EH (cell line): ENCODE results near the gene ADCY6.

Source experiments
- DNase-seq: peaks from one replicate; pipeline ENCODE4 v3.0.0-alpha.2; 2015; ENCODE audit warnings: low read depth

Gene ADCY6

DNA sequence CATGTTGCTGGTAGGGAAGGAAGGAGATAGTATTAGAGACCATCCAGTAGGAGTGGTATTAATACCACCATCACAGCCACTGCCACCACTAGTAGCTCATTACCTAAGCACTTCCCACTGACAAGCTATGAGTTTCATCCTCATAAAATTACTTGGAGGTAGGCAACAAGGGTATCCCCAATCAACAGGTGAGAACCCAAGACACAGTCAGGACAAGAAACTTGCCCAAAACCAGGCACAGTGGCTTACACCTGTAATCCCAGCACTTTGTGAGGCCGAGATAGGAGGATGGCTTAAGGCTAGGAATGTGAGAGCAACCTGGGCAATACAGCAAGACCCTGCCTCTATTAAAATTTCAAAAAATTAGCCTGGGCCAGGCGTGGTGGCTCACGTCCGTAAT, 5.5 kb downstream of the ADCY6 start:
- DNase-seq = no peak

DNA sequence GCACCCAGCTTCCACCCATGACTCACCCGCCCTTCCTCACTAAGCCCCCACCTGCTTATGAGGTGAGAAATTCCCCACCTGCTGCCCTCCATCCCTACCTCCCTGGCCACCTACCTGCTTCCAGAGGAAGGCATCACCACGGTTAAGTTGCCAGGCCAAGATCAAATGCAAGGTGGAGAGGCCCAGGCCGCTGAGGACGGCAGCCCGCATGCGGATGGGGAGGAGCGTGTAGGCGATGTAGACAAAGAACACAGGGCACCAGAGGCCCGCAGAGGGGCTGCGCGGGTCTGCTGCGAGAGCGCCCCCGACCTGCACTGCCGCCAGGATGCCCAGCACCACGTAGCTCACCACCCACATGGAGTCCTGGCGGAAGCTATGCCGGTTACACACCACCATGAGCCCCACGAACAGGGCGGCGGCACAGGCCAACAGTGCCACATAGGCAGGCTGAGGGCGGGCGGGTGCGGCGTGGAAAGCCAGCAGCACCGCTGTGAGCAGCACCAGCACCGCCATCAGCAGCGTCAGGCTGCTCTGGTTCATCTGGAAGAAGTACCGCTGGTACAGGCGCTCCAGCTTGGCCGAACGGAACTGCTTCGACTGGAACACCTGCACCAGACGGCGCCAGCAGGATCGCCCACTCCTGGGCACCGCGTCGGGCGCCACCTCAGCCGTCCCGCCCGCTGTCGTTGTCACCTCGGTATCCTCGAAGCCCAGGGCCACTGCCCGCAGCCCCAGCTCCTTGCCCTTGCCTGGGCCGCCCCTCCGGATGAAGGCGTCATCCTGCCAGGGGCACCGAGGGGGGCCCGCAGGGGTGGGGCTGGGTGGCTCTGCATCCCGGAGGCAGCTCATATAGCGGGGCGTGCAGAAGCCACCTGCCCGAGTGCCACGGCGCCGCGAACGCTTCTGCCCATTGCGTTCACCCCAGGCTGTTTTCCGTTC, 6.2 kb downstream of the ADCY6 start:
- no peak for DNase-seq

- DNase-seq = no peak
Observed at GRCh38 chr12:48781750-48782456, 7.0 kb downstream of the ADCY6 start.

DNA sequence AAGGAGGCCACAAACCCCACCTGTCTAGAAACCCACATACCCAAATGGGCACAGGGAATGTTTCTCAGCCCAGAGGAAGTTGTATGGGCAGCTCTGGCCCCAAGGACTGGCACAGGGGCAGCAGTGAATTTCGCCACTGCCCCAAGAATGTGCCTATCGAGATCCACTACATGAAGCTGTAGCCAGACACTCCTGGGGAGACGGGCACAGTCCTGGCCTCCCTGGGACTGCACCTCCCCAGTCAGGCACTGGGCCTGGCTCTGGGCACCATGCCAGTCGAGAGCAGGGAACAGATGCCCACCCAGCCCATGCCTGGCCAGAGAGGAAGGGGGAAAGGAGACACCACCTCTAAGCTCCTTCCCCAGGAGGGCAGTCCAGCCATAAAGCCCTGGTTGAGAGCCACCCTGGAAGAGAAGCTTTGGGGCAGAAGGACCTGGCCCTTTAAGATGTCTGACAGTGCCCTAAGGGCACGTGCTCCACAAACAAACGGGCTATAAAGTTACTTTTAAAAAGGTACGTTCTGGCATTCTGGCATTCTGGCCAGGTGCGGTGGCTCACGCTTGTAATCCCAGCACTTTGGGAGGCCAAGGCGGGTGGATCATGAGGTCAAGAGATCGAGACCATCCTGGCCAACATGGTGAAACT, 8.4 kb downstream of the ADCY6 start:
- DNase-seq = no peak

DNA sequence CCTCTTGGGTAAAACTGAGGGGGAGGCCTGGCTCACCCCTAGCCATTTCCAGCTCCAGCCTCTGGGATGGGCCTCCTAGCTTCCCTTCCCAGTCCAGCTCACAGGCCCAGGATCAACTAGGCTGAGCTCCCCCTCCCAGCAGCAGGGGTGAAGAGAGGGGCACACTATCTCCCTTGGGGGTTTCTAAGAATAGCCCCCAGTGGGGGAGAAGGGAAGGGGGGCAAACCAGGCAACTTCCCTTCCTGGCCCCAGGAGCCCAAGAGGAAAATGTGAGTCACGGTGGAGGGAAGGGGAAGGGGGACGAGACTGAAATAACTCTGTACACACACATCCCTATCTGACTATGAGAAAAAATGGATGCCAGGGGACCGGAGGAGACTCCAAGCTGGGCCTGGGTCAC, 9.0 kb downstream of the ADCY6 start:
- peak; percentile 94 for DNase-seq

DNA sequence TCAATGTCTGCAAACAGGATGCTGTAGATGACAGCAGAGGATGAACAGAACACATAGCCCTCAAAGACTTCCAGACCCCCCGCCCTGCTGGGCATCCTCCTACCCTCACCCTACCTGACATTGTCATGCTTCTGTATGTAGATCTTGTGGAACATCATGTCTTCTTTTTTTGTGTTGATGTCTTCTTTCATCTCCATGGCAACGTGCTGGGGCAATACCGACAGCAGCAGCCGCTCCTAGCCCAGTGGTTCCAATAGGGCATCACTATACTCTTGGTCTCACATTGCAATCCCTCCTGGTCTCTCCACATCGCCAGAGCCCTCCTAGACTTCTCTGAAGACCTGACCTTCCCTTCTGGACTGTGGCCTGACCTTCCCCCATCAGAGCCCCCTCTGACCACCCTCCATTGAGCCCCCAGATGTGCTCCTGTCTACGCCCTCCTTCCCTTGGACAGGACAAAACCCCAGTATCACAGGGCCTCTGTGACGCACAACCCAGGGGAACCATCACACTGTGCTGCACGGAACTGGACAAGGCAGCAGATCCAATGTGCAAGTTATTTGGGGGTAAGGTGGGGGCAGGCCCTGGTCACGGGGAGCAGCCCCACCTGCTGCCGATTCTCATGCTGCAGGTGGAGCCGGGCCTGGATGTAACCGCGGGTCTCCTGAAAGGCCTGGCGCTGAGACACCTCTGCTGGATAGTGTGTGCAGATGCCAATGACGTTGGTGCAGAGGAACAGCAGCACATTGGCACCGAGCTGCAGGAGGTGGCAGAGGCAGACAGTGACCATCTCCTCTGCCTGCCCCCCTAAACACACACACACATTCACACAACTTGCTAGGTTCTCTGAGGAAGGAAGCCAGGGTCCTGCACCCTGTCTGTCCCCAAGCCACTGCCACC, 11.1 kb downstream of the ADCY6 start:
- DNase-seq = no peak

- no peak for DNase-seq
Observed at GRCh38 chr12:48776956-48777355, 11.9 kb downstream of the ADCY6 start.

GRCh38 chr12:48775991-48776649, 12.8 kb downstream of the ADCY6 start:
- no peak for DNase-seq

GRCh38 chr12:48775299-48775698, 13.6 kb downstream of the ADCY6 start:
- DNase-seq = no peak

GRCh38 chr12:48774516-48774915, 14.4 kb downstream of the ADCY6 start:
- DNase-seq = no peak

DNA sequence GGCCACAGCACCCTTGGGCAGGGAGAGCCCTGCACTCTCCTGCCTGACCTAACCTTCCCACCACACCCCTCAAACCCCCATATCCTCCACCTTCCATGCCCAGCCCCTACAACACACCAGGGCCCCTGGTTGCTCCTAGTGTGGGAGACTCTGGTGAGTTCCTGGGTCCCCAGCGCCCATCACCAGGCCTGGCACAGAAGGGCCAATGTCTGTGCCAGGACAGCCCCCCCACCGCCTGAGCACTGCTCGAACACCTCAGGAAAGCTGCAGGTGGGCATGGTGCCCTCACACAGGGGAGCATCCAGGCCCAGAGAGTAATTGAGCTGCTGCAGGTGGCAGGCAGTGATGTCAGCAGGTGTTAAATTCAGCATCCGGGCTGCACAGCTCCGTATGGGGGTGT, 15.2 kb downstream of the ADCY6 start:
- no peak for DNase-seq

GRCh38 chr12:48771588-48772112, 17.2 kb downstream of the ADCY6 start:
- no peak for DNase-seq

DNA sequence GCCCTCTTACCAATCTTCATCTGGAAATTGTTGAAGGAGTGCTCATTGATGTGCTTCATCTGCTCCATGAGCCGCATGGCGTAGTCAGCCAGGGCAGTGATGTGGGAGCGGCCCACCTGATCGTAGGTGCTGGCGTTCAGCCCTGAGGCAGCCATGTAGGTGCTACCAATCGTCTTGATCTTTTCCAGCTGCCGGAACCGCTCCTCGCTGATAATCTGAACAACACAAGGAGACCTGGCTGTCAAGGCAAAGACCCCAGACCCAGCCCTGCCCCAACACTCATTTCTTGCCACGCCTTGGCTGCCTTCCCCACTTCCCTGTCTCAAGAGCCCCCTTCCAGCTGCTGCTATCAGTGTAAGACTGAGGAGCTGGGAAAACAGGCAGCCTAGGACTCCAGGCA, 18.1 kb downstream of the ADCY6 start:
- no peak for DNase-seq

GRCh38 chr12:48768736-48769135, 20.2 kb downstream of the ADCY6 start:
- DNase-seq = no peak

GRCh38 chr12:48768147-48768546, 20.7 kb downstream of the ADCY6 start:
- DNase-seq = no peak

GRCh38 chr12:48767521-48767920, 21.4 kb downstream of the ADCY6 start:
- DNase-seq = no peak

DNA sequence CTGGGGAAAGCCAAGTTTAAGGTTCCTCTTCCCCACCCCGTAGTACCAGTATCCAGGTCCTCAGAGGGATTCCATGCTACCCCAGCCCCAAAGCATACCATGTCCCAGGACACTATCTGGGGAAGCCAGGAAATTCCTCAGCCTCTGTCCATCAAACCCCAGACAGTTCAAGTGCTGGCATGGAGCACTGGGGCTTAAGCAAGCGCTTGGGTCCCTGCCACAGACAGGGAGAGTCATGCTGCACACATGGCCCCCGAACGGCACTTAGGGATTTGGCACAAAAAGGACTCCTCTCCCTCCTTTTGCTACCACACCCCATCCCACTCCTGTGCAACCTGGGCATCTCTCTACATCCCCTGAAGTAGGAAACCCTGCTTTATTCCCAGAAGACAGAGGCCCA, 21.8 kb downstream of the ADCY6 start:
- peak; percentile 31 for DNase-seq

- peak; percentile 57 for DNase-seq
Observed at GRCh38 chr12:48765753-48766162, 23.1 kb downstream of the ADCY6 start.

DNA sequence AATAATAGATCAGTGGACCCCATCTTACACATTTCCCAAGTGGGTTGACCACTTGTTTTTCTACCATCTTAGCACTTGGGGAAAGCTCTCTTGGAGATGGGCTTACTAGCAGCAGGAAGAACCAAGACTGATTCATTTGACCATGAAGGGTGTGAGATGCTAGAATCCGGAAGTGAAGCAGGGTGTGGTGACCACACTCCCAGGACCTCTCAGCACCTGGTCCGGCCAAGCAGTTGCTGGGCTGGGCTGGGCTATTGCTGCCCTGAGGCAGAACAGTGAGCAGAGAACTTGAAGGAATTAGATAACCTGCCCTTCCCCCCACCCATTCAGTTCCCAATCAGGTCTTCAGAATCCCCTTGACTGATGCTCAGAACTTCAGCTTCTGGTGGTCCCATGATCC, 24.4 kb downstream of the ADCY6 start:
- no peak for DNase-seq

DNA sequence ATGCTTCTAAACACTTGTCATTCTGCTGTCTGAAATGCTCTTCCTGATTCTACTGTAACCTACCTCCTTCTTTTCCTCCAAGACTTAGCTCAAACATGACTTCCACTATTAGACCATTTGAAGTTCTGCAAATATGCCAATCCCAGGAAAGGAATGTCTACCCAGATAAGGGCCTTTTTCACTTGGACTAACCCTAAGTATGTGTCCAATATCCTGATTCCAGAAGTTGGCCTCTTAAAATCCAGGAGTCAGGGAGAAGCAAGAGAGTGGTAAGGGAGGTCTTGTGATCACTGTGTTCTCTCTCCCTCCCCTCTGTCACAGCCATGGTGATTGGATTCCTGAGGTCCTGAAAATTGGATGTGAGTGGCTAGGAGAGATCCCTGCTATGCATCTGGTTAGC, 30.2 kb downstream of the ADCY6 start:
- DNase-seq = no peak

DNA sequence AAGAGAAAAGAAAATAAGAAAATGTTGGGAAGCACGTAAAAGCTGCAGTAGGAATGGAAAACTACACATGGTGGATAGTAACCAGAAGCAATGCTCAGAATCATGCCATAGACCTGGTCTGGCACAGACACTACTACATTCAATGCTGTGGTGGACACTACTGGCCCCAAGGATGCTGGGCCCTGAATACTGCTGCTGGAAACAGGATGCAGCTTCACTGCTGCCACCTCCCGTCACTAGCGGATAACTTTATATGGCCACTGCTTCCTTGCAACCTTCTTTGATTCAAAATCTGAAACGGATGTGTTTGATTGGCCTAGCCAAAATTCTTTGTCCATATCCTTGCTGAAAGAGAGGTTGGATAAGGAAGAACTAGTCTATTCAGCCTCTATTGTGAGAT, 30.7 kb downstream of the ADCY6 start:
- DNase-seq = peak; percentile 32
